H1 (cell line): ENCODE measurements around the gene PMFBP1. TPM values are rescaled to one million over a fixed set of nuclear protein-coding genes. Genes with fewer than 3 reads are reported as not detected.

Experiments
- CTCF ChIA-PET: fragments of 300-600 bp; sonication (Branson Sonifier 250); formaldehyde crosslinking; loops from one replicate; lab custom pipeline; 2021; ENCODE audit not compliant: partially characterized antibody; lab: Charles Lee
- POLR2A ChIA-PET: fragments of 300-600 bp; sonication (Branson Sonifier 250); formaldehyde crosslinking; loops from one replicate; lab custom pipeline; 2021; ENCODE audit warnings: inconsistent platforms; ENCODE audit not compliant: partially characterized antibody; lab: Charles Lee
- DNase-seq, 2 experiments: peaks; one replicate each; pipeline versions ENCODE4 v3.0.0 to v3.0.0-alpha.2; 2010 to 2022; ENCODE audit warnings: low spot score in 2 of 2, low read depth in 1 of 2, mixed read lengths in 1 of 2
- FAIRE-seq: peaks from 2 replicates; lab custom pipeline; 2011; peaks lifted over from hg19 to GRCh38; lab: Jason Lieb, UNC
- H2AFZ ChIP-seq: 2 replicates; pipeline ENCODE4 v1.8.1; 2012; ENCODE audit warnings: low read length, inconsistent platforms
- H2AK5ac ChIP-seq: 2 replicates; pipeline ENCODE4 v1.6.1; 2013; ENCODE audit warnings: low read depth, low read length
- H2BK120ac ChIP-seq: replicated peaks from 2 replicates; pipeline ENCODE3; 2013; ENCODE audit warnings: low read depth, low read length, inconsistent platforms
- H2BK12ac ChIP-seq: 2 replicates; pipeline ENCODE4 v1.6.1; 2013; ENCODE audit warnings: low read depth, low read length
- H2BK15ac ChIP-seq: 2 replicates; pipeline ENCODE4 v1.6.1; 2013; ENCODE audit warnings: low read length
- H2BK20ac ChIP-seq: 2 replicates; pipeline ENCODE4 v1.6.1; 2013; ENCODE audit warnings: low read length
- H2BK5ac ChIP-seq: 2 replicates; pipeline ENCODE4 v1.6.1; 2013; ENCODE audit warnings: low read depth, low read length
- H3K14ac ChIP-seq: 2 replicates; pipeline ENCODE4 v1.6.1; 2013; ENCODE audit warnings: inconsistent platforms; ENCODE audit not compliant: insufficient read length
- H3K18ac ChIP-seq: 2 replicates; pipeline ENCODE4 v1.6.1; 2013; ENCODE audit warnings: low read length; ENCODE audit errors: extremely low read depth
- H3K23ac ChIP-seq: 2 replicates; pipeline ENCODE4 v1.6.1; 2013; ENCODE audit warnings: inconsistent platforms; ENCODE audit not compliant: insufficient read length
- H3K23me2 ChIP-seq: 2 replicates; pipeline ENCODE4 v1.6.1; 2013; ENCODE audit warnings: low read depth, low read length
- H3K27ac ChIP-seq: 2 replicates; pipeline ENCODE4 v1.6.1; 2011; ENCODE audit warnings: low read depth, low read length, inconsistent platforms
- H3K27me3 ChIP-seq, 4 experiments: replicated peaks in 1 of 4; 1 replicate in 1 of 4; 2 replicates in 3 of 4; pipeline versions ENCODE4 v1.6.1 to v1.8.1; 2011 to 2013; ENCODE audit warnings: low read length in 3 of 4, mild to moderate bottlenecking in 3 of 4, inconsistent platforms in 2 of 4, mixed read lengths in 2 of 4, moderate library complexity in 1 of 4; ENCODE audit not compliant: control insufficient read depth in 3 of 4, insufficient read depth in 3 of 4; ENCODE audit errors: extremely low read depth in 1 of 4
- H3K36me3 ChIP-seq, 4 experiments: 2 replicates each; pipeline versions ENCODE4 v1.6.1 to v1.8.1; 2011 to 2013; ENCODE audit warnings: mild to moderate bottlenecking in 4 of 4, low read length in 3 of 4, moderate library complexity in 2 of 4, control low read depth in 1 of 4, inconsistent platforms in 1 of 4; ENCODE audit not compliant: insufficient read depth in 4 of 4, control insufficient read depth in 2 of 4
- H3K4ac ChIP-seq: replicated peaks from 2 replicates; pipeline ENCODE3; 2013; ENCODE audit warnings: low read length, low read depth, mixed read lengths, inconsistent platforms; ENCODE audit not compliant: insufficient read length
- H3K4me1 ChIP-seq, 4 experiments: replicated peaks in 1 of 4; 1 replicate in 1 of 4; 2 replicates in 3 of 4; pipeline versions ENCODE4 v1.6.1 to v1.8.1; 2011 to 2013; ENCODE audit warnings: low read length in 3 of 4, inconsistent platforms in 2 of 4, mixed read lengths in 1 of 4; ENCODE audit not compliant: insufficient read depth in 4 of 4, control insufficient read depth in 3 of 4
- H3K4me2 ChIP-seq, 2 experiments: 2 replicates each; pipeline versions ENCODE4 v1.6.1 to v1.8.1; 2011 to 2013; ENCODE audit warnings: low read depth in 2 of 2, low read length in 2 of 2, control low read depth in 1 of 2, inconsistent platforms in 1 of 2, mild to moderate bottlenecking in 1 of 2; ENCODE audit not compliant: insufficient read depth in 1 of 2
- H3K4me3 ChIP-seq, 4 experiments: fragments of 200-600, 300-600 bp in 1 of 4; sonication (generic), shearing (Covaris generic), sonication (Bioruptor Twin) in 1 of 4; 2 replicates each; pipeline versions ENCODE4 v1.5.1 to v1.8.1; 2011 to 2016; ENCODE audit warnings: low read length in 4 of 4, low read depth in 3 of 4, control low read depth in 2 of 4, inconsistent platforms in 2 of 4, mild to moderate bottlenecking in 2 of 4, mixed read lengths in 1 of 4, moderate library complexity in 1 of 4; ENCODE audit not compliant: insufficient read depth in 2 of 4; ENCODE audit errors: extremely low read depth in 1 of 4
- H3K56ac ChIP-seq: replicated peaks from 2 replicates; pipeline ENCODE3; 2013; ENCODE audit warnings: low read depth, mild to moderate bottlenecking, mixed read lengths, low read length, inconsistent platforms; ENCODE audit not compliant: insufficient read length
- H3K79me1 ChIP-seq: 2 replicates; pipeline ENCODE4 v1.6.1; 2013; ENCODE audit warnings: low read depth, low read length, control low read depth
- H3K79me2 ChIP-seq, 2 experiments: 2 replicates each; pipeline versions ENCODE4 v1.6.1 to v1.8.1; 2012 to 2013; ENCODE audit warnings: low read length in 2 of 2, mild to moderate bottlenecking in 2 of 2, inconsistent platforms in 1 of 2; ENCODE audit not compliant: insufficient read depth in 2 of 2, control insufficient read depth in 1 of 2
- H3K9ac ChIP-seq, 4 experiments: replicated peaks in 1 of 4; 1 replicate in 1 of 4; 2 replicates in 3 of 4; pipeline versions ENCODE4 v1.6.1 to v1.8.1; 2011 to 2013; ENCODE audit warnings: low read depth in 3 of 4, low read length in 3 of 4, control low read depth in 2 of 4, mild to moderate bottlenecking in 2 of 4, moderate library complexity in 2 of 4, inconsistent platforms in 1 of 4; ENCODE audit errors: extremely low read depth in 1 of 4
- H3K9me3 ChIP-seq, 2 experiments: 2 replicates each; pipeline versions ENCODE4 v1.6.1 to v1.8.1; 2012 to 2013; ENCODE audit warnings: mild to moderate bottlenecking in 2 of 2, moderate library complexity in 2 of 2, control low read depth in 1 of 2, inconsistent platforms in 1 of 2, low read depth in 1 of 2, low read length in 1 of 2, mixed read lengths in 1 of 2; ENCODE audit not compliant: insufficient read depth in 2 of 2
- H4K20me1 ChIP-seq, 2 experiments: replicated peaks in 1 of 2; 2 replicates each; pipeline versions ENCODE3 to v1.8.1; 2011 to 2013; ENCODE audit warnings: inconsistent platforms in 2 of 2, low read length in 2 of 2, mild to moderate bottlenecking in 1 of 2; ENCODE audit not compliant: insufficient read depth in 2 of 2, control insufficient read depth in 1 of 2
- H4K5ac ChIP-seq: 2 replicates; pipeline ENCODE4 v1.6.1; 2013; ENCODE audit warnings: low read length, low read depth, mixed read lengths, inconsistent platforms; ENCODE audit not compliant: insufficient read length
- H4K8ac ChIP-seq: 2 replicates; pipeline ENCODE4 v1.8.0; 2013; ENCODE audit warnings: mild to moderate bottlenecking, moderate library complexity, low read length, inconsistent platforms; ENCODE audit not compliant: insufficient read depth; ENCODE audit errors: extremely low read depth
- H4K91ac ChIP-seq: replicated peaks from 2 replicates; pipeline ENCODE3; 2013; ENCODE audit warnings: low read length, mixed read lengths, inconsistent platforms; ENCODE audit not compliant: insufficient read length
- POU5F1 ChIP-seq: IDR thresholded peaks from 2 replicates; pipeline ENCODE4 v1.6.1; 2011; ENCODE audit warnings: low read depth, mild to moderate bottlenecking, low read length, moderate library complexity
- RNF2 ChIP-seq: fragments of 200-900, 300-1000 bp; sonication (generic); IDR thresholded peaks from 2 replicates; pipeline ENCODE4 v1.7.1; 2016; ENCODE audit warnings: borderline replicate concordance, low read depth, mild to moderate bottlenecking, antibody characterized with exemption, low read length; ENCODE audit not compliant: poor library complexity, severe bottlenecking; ENCODE audit errors: missing control alignments
- SUZ12 ChIP-seq: fragments of 200-600 bp; sonication (generic); IDR thresholded peaks from 2 replicates; pipeline ENCODE4 v1.6.1; 2012; ENCODE audit warnings: mild to moderate bottlenecking, inconsistent platforms, low read length, moderate library complexity, mixed read lengths
- TEAD4 ChIP-seq: IDR thresholded peaks from 2 replicates; pipeline ENCODE4 v1.6.1; 2012; ENCODE audit warnings: low read depth, low read length, inconsistent platforms, mixed read lengths
- YY1 ChIP-seq: IDR thresholded peaks from 2 replicates; pipeline ENCODE4 v1.6.1; 2011; ENCODE audit warnings: low read depth, mild to moderate bottlenecking, low read length
- WGBS, 2 experiments: shearing (Covaris generic) in 1 of 2; methylation state at CpG; one replicate each; pipeline versions ENCODE4 v1.1.6 to v1.1.7; 2013 to 2015; ENCODE audit warnings: low lambda C conversion rate in 2 of 2, mixed read lengths in 2 of 2, inconsistent platforms in 1 of 2, low coverage in 1 of 2, missing lambda C conversion rate in 1 of 2; ENCODE audit not compliant: insufficient replicate concordance in 2 of 2, insufficient coverage in 1 of 2, insufficient read length in 1 of 2; ENCODE audit errors: extremely low coverage in 1 of 2, missing lambda C conversion rate in 1 of 2; 5-methylcytosine and 5-hydroxymethylcytosine counted together
- polyA plus RNA-seq, 7 experiments: library from polyadenylated mRNA; depleted of rRNA in 3 of 7; stranded (reverse) in 5 of 7; unstranded in 2 of 7; fragments of >200 nt in 5 of 7; fragments of 200-250 nt in 2 of 7; gene quantifications; 1 replicate in 5 of 7; 2 replicates in 1 of 7; 4 replicates in 1 of 7; pipeline versions ENCODE4 v1.2.1 to v1.2.3, GENCODE V29; 2011 to 2013; ENCODE audit warnings: missing spikeins in 2 of 7, mixed read lengths in 2 of 7
- total RNA-seq: library from RNA; stranded (reverse); fragmentation: NEBNext Ultra II Directional; extraction: Animal tissue kit (Norgen Biotek cat#: 25700); gene quantifications from 2 replicates; pipeline ENCODE4 v1.2.1, GENCODE V29; 2021

The PMFBP1 gene
- total and polyA plus RNA-seq, 2 of the 8 experiments (the other 6 are each of a cell fraction or from before 2014, with no cell fraction given), result 0.32 to 1.6 TPM

DNA sequence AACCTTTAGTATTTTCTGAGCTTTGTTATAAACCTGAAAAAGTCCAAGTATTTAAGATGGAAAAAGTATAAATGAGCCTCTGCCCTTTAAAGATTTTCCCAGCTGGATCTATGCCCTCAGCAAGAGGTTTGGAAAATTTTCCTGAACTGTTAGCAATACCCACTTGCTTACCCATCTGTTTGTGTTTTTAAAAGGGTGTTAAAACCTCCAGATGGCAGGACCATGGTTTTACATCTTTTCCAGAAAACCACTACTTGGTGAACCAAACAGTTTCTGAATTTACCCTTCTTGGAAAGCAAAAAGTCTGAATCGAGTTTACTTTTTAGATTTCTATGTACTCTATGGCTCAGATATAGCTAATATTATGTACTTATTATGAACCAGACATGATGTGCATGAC lies 719 bp downstream of the PMFBP1 start:
- Histone ChIP-seq H3K36me3 (no peaks in the 10 kb centered on the region), H2AFZ (no peak overlapping the region), H2BK120ac (no peak overlapping the region), H2BK20ac (no peak overlapping the region), H2BK5ac (no peak overlapping the region), H3K56ac (no peak overlapping the region), H3K4me2 (no peak overlapping the region), H2BK15ac (no peak overlapping the region), H3K27me3 (no peaks in the 10 kb centered on the region), H3K23ac (no peak overlapping the region), H4K91ac (no peak overlapping the region), H4K8ac (no peak overlapping the region), H3K14ac (no peak overlapping the region), H2AK5ac (no peak overlapping the region), H3K79me1 (no peaks in the 10 kb centered on the region), H3K4me3 (no peak overlapping the region), H3K27ac (no peak overlapping the region), H3K9ac (no peak overlapping the region), H3K4ac (no peak overlapping the region), H2BK12ac (no peak overlapping the region), H3K4me1 (no peaks in the 10 kb centered on the region), H3K9me3 (no peaks in the 10 kb centered on the region), H4K20me1 (no peaks in the 10 kb centered on the region), H4K5ac (no peak overlapping the region), H3K23me2 (no peaks in the 10 kb centered on the region), H3K79me2 (no peaks in the 10 kb centered on the region), H3K18ac (no peak overlapping the region)
- DNase-seq, result no peak
- CTCF ChIA-PET, result interaction anchor here (1.3 to 2.9 kb wide), 2 partner anchors 9 to 21 kb away, joined by 8 to 9 read pairs; no protein-coding TSS in a partner anchor
- 71% methylated on average over 1 of the region's 1 CpG; no CpG with 5 or more reads in 1 of the 2 experiments for WGBS, 2 experiments
- FAIRE-seq, result no peak
- POLR2A ChIA-PET, result interaction anchor here (0.9 kb wide), 1 partner anchor 10 kb away, joined by 3 read pairs; no protein-coding TSS in a partner anchor
- TF ChIP-seq YY1 (no peak), POU5F1 (no peak), RNF2 (no peak), TEAD4 (no peak), SUZ12 (no peak)
